ENCODE results near the gene KCNIP1.
"Not testable (repeated sequence)": the region's sequence is repeated elsewhere in the genome, so short reads cannot be mapped to it uniquely, and the experiment has no call there.

KCNIP1 gene

GRCh38 chr5:170746075-170746960, 242.5 kb downstream of the KCNIP1 start:
- ATAC-seq (replicated peaks): no peak
- no peaks in the 10 kb centered on the region for H3K9me3 Mint-ChIP-seq
- H3K27ac Mint-ChIP-seq: no peak overlapping the region
- peaks cover 0 to 2% of the 10 kb centered on the region in 2 donors for H3K4me1 Mint-ChIP-seq (ENCODE audit: low read depth in 2 of 2)
- H3K36me3 Mint-ChIP-seq (ENCODE audit: insufficient read depth): no peaks in the 10 kb centered on the region
- H3K27me3 Mint-ChIP-seq: peaks cover 64 to 82% of the 10 kb centered on the region in 2 donors
- no peak overlapping the region for H3K4me3 Mint-ChIP-seq
- no peak for DNase-seq

DNA sequence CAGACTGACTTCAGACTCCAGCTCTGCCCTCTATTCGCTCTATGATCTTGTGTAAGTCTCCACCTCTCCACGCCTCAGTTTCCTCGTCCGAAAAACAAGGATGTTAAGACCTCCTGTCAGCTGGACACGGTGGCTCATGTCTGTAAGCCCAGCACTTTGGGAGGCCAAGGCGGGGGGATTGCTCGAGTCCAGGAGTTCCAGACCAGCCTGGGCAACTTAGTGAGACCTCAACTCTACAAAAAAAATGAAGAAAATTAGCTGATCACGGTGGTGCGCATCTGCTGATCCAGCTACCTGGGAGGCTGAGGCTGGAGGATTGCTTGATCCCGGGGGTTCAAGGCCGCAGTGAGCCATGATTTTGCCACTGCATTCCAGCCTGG, 243.1 kb downstream of the KCNIP1 start:
- no peak overlapping the region for H3K27ac Mint-ChIP-seq
- peaks cover 59 to 78% of the 10 kb centered on the region in 2 donors for H3K27me3 Mint-ChIP-seq
- H3K4me1 Mint-ChIP-seq (ENCODE audit: low read depth in 2 of 2): peaks cover 0 to 2% of the 10 kb centered on the region in 2 donors
- no peak for ATAC-seq (replicated peaks)
- no peaks in the 10 kb centered on the region for H3K36me3 Mint-ChIP-seq (ENCODE audit: insufficient read depth)
- no peak overlapping the region for H3K4me3 Mint-ChIP-seq
- no peaks in the 10 kb centered on the region for H3K9me3 Mint-ChIP-seq
- no peak for DNase-seq

GRCh38 chr5:170747357-170747756, 243.5 kb downstream of the KCNIP1 start:
- H3K4me3 Mint-ChIP-seq: no peak overlapping the region
- no peak overlapping the region for H3K27ac Mint-ChIP-seq
- peaks cover 0 to 2% of the 10 kb centered on the region in 2 donors for H3K4me1 Mint-ChIP-seq (ENCODE audit: low read depth in 2 of 2)
- H3K9me3 Mint-ChIP-seq: no peaks in the 10 kb centered on the region
- H3K36me3 Mint-ChIP-seq (ENCODE audit: insufficient read depth): no peaks in the 10 kb centered on the region
- peaks cover 55 to 79% of the 10 kb centered on the region in 2 donors for H3K27me3 Mint-ChIP-seq
- ATAC-seq (replicated peaks): no peak
- DNase-seq: no peak

DNA sequence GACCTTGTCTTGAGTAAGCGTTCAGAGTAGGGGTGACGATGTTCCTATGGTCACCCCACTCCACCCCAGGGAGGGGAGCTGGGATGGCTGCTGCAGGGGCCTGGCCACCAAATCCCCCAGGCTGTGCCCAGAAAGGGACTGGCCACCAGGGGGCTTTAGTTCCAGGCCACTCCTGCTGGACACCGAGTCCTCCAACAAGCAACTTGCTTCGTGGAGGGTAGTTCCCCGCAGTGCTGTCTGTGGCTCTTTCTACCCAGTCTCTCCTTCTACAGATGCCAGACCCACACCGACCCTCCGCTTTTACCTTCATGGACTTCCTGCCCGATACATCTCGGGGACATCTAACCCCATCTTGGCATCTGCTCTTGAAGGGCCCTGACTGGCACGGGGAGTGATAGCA, 244.0 kb downstream of the KCNIP1 start:
- ATAC-seq (replicated peaks): no peak

DNA sequence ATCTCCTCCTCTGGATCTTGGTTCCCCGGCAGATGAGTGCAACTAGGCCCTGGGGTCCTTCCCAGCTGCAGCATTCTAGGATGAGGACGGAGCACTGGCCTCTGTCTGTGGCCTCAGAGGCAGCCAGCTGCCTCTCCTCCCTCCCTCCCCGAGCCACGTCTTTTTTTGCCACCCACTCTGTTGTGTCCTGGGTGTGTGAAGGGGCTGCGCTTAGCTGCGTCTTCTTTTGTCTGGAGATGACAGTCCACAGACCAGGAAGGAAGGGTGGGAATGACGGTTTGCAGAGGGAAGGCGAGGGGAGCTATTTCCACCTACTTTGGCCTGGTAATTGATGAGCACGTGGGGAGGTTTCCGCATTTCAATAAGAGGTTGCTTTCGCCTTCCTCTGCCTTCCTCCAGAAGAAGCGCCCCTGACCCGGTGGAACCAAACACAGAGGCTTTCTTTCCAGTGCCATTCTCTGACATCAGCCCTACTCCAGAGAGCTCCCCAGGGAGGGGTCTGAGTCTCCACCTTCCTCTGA, 245.2 kb downstream of the KCNIP1 start:
- Mint-ChIP-seq H3K27ac (no peak overlapping the region), H3K4me3 (no peak overlapping the region), H3K4me1 (ENCODE audit: low read depth in 2 of 2) (peaks cover 0 to 2% of the 10 kb centered on the region in 2 donors), H3K36me3 (ENCODE audit: insufficient read depth) (no peaks in the 10 kb centered on the region), H3K9me3 (no peaks in the 10 kb centered on the region), H3K27me3 (peaks cover 42 to 74% of the 10 kb centered on the region in 2 donors)
- ATAC-seq (replicated peaks): no peak
- no peak for DNase-seq

More for the DNA sequence above, 244.0 kb downstream of the KCNIP1 start:
- no peak overlapping the region for H3K4me3 Mint-ChIP-seq
- DNase-seq: no peak
- no peak overlapping the region for H3K27ac Mint-ChIP-seq
- no peaks in the 10 kb centered on the region for H3K36me3 Mint-ChIP-seq (ENCODE audit: insufficient read depth)
- H3K9me3 Mint-ChIP-seq: no peaks in the 10 kb centered on the region
- H3K4me1 Mint-ChIP-seq (ENCODE audit: low read depth in 2 of 2): peaks cover 0 to 2% of the 10 kb centered on the region in 2 donors
- H3K27me3 Mint-ChIP-seq: peaks cover 52 to 83% of the 10 kb centered on the region in 2 donors

DNA sequence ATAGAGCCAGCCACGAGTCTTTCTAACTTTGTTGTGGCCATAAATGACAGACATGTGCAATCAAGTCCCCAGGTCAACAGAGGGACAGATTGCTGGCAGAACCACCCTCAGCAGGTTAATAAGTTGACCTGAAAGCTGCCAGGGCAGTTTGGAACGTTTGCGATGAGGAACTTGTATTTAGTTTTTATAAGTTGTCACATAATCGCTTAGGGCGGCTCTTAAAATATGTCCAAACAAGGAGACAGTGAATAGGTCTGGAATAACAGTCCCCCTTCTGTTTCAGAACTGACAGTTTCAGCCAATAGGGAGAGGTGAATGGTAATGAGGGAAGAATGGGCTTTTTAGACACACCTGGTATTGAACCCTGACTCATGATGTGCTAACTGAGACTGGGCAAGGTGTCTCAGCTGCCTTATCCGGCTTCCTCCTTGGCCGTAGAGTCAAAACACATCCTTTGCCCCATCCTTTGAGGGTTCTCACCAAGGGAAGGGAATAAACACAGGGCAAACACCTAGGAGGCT, 246.2 kb downstream of the KCNIP1 start:
- DNase-seq (no peak), ATAC-seq (replicated peaks) (no peak)
- H3K27me3 Mint-ChIP-seq: peaks cover 38 to 67% of the 10 kb centered on the region in 2 donors
- no peaks in the 10 kb centered on the region for H3K36me3 Mint-ChIP-seq (ENCODE audit: insufficient read depth)
- H3K9me3 Mint-ChIP-seq: peaks cover 0 to 2% of the 10 kb centered on the region in 2 donors
- H3K4me1 Mint-ChIP-seq (ENCODE audit: low read depth in 2 of 2): no peaks in the 10 kb centered on the region
- H3K4me3 Mint-ChIP-seq: no peak overlapping the region
- H3K27ac Mint-ChIP-seq: no peak overlapping the region

- no peak for ATAC-seq (replicated peaks)
- H3K27me3 Mint-ChIP-seq: peaks cover 38 to 63% of the 10 kb centered on the region in 2 donors
- H3K4me1 Mint-ChIP-seq (ENCODE audit: low read depth in 2 of 2): no peaks in the 10 kb centered on the region
- no peak for DNase-seq
- H3K9me3 Mint-ChIP-seq: peaks cover 0 to 2% of the 10 kb centered on the region in 2 donors
- no peaks in the 10 kb centered on the region for H3K36me3 Mint-ChIP-seq (ENCODE audit: insufficient read depth)
- H3K4me3 Mint-ChIP-seq: no peak overlapping the region
- H3K27ac Mint-ChIP-seq: no peak overlapping the region
Measured at GRCh38 chr5:170750791-170751190, 247.0 kb downstream of the KCNIP1 start.

- peaks cover 0 to 2% of the 10 kb centered on the region in 2 donors for H3K9me3 Mint-ChIP-seq
- ATAC-seq (replicated peaks): no peak
- H3K4me3 Mint-ChIP-seq: no peak overlapping the region
Measured at GRCh38 chr5:170751631-170752030, 247.8 kb downstream of the KCNIP1 start.

DNA sequence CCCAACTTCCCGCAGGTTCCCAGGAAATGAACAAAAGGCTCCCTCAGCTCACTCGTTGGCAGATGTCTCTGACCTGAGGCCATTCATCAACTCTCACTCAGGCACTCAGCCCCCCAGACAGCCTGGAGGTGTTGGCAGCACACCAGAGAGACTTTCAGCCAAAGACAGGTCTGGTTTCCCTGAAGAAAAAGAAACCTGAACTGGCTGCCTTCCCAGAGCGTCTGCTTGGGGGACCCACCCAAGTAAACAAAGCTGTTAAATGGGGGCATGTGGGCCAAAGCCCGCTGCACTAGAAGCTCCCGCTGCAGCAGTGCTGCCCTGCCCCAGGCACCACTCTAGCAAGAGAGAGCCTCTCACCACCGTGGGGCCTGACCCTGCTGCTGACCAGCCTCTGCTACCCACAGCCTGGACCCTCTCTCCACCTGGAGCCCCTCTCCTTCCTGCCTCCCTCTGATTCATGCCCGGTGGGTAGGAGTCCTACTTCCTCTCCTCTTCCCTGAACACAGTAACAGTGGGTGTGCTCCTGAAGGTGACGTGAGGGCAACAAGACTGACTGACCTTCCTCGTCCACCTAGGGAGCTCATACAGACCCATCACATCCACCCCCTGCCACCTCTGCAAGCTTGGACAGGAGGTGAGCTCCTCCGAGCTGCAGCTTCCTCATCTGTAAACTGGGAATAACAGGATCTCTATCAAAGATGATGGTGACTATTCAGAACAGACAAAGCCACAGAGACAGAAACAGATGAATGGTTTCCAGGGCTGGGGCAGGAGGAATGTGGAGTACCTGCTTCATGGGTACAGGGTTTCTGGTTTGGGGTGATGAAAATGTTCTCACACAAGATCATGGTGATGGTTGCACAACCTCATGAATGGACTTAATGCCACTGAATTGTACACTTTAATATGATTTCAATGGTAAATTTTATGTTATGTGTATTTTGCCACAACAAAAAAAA, 248.7 kb downstream of the KCNIP1 start:
- peaks cover 0 to 2% of the 10 kb centered on the region in 2 donors for H3K9me3 Mint-ChIP-seq

More at GRCh38 chr5:170751631-170752030, 247.8 kb downstream of the KCNIP1 start:
- H3K36me3 Mint-ChIP-seq (ENCODE audit: insufficient read depth): no peaks in the 10 kb centered on the region
- H3K27me3 Mint-ChIP-seq: peaks cover 38 to 55% of the 10 kb centered on the region in 2 donors
- H3K4me1 Mint-ChIP-seq (ENCODE audit: low read depth in 2 of 2): no peaks in the 10 kb centered on the region
- no peak for DNase-seq
- H3K27ac Mint-ChIP-seq: no peak overlapping the region

DNA sequence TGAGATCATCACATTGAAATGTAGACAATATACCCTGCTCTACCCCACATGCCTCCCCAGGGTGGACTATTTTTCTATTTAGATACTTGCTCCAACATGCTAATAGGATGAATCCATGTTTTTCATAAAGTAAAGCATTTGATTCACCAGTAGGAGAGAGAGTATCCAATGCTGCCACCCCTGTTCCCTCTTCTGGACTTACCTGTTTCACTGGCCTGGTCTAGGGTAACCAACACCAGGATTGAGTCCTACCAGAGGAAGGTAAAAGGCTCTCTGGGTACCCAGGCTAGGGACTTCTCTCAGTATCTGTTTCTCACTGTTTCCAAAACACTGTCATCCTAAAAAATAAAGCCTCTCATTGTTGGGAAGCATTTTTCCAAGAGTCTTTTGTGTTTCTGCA, 249.5 kb downstream of the KCNIP1 start:
- ATAC-seq (replicated peaks) (no peak), DNase-seq (no peak)
- H3K27ac Mint-ChIP-seq: no peak overlapping the region
- H3K36me3 Mint-ChIP-seq (ENCODE audit: insufficient read depth): no peaks in the 10 kb centered on the region
- peaks cover 22 to 38% of the 10 kb centered on the region in 2 donors for H3K27me3 Mint-ChIP-seq
- H3K4me3 Mint-ChIP-seq: no peak overlapping the region
- no peaks in the 10 kb centered on the region for H3K4me1 Mint-ChIP-seq (ENCODE audit: low read depth in 2 of 2)
- peaks cover 0 to 2% of the 10 kb centered on the region in 2 donors for H3K9me3 Mint-ChIP-seq

More for the DNA sequence above, 248.7 kb downstream of the KCNIP1 start:
- H3K27ac Mint-ChIP-seq: no peak overlapping the region
- H3K4me3 Mint-ChIP-seq: no peak overlapping the region
- no peaks in the 10 kb centered on the region for H3K4me1 Mint-ChIP-seq (ENCODE audit: low read depth in 2 of 2)
- ATAC-seq (replicated peaks) (no peak), DNase-seq (no peak)
- no peaks in the 10 kb centered on the region for H3K36me3 Mint-ChIP-seq (ENCODE audit: insufficient read depth)
- peaks cover 30 to 46% of the 10 kb centered on the region in 2 donors for H3K27me3 Mint-ChIP-seq

- H3K36me3 Mint-ChIP-seq (ENCODE audit: insufficient read depth); ATAC-seq (replicated peaks); DNase-seq; H3K27ac Mint-ChIP-seq; H3K4me3 Mint-ChIP-seq; H3K4me1 Mint-ChIP-seq (ENCODE audit: low read depth in 2 of 2); H3K9me3 Mint-ChIP-seq: not testable (repeated sequence)
- H3K27me3 Mint-ChIP-seq: peaks cover 14 to 26% of the 10 kb centered on the region in 2 donors
Measured at GRCh38 chr5:170754508-170754907, 250.7 kb downstream of the KCNIP1 start.

GRCh38 chr5:170755679-170756456, 252.0 kb downstream of the KCNIP1 start:
- no peaks in the 10 kb centered on the region for H3K4me1 Mint-ChIP-seq (ENCODE audit: low read depth in 2 of 2)
- ATAC-seq (replicated peaks) (no peak), DNase-seq (no peak)
- no peak overlapping the region for H3K27ac Mint-ChIP-seq
- H3K27me3 Mint-ChIP-seq: peaks cover 1 to 17% of the 10 kb centered on the region in 2 donors
- H3K36me3 Mint-ChIP-seq (ENCODE audit: insufficient read depth): no peaks in the 10 kb centered on the region
- H3K9me3 Mint-ChIP-seq: peaks cover 0 to 2% of the 10 kb centered on the region in 2 donors
- H3K4me3 Mint-ChIP-seq: no peak overlapping the region
